ENCODE measurements around the gene CASZ1.

DNA sequence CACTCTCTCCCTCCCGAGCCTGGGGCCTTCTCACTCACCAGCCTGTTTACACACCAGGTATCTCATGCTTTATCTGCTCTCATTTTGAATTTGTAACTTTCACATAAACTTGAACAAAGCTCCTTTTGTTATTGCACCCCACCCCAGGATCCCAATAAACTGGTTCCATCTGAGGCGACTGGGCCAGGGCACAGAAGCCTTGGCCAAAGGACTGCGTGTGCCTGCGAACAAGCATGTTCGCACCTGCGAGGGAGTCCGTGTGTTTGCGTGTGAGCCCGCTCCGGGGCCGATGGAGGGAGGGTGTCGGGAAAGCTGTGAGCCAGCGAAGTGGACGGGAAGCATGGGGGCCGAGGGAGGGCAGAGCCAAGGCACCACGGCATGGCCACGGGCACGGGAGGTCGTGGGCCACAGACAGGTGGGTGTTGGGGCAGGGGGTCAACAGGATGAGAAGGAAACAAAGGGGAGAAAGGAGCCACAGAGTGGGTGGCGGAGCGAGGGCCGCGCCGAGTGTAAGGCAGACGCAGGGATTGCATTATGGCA is 98.8 kb downstream of the CASZ1 start:
- TF ChIP-seq, protein P1, sequence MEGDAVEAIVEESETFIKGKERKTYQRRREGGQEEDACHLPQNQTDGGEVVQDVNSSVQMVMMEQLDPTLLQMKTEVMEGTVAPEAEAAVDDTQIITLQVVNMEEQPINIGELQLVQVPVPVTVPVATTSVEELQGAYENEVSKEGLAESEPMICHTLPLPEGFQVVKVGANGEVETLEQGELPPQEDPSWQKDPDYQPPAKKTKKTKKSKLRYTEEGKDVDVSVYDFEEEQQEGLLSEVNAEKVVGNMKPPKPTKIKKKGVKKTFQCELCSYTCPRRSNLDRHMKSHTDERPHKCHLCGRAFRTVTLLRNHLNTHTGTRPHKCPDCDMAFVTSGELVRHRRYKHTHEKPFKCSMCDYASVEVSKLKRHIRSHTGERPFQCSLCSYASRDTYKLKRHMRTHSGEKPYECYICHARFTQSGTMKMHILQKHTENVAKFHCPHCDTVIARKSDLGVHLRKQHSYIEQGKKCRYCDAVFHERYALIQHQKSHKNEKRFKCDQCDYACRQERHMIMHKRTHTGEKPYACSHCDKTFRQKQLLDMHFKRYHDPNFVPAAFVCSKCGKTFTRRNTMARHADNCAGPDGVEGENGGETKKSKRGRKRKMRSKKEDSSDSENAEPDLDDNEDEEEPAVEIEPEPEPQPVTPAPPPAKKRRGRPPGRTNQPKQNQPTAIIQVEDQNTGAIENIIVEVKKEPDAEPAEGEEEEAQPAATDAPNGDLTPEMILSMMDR (IDR thresholded peaks at IDR 0.05; ENCODE audit: borderline replicate concordance, extremely low read depth, low read length, poor library complexity, severe bottlenecking): no peak
- TF ChIP-seq EZH2 (IDR thresholded peaks at IDR 0.05; ENCODE audit: borderline replicate concordance, low read depth, low read length, severe bottlenecking): no peak

All from DND-41 (cell line).